H1 (cell line): ENCODE measurements around the gene PROP1. TPM values are rescaled to one million over a fixed set of nuclear protein-coding genes. Genes with fewer than 3 reads are reported as not detected.

Experiments used
- CBX8 ChIP-seq: fragments of 300-800, 300-1000 bp; sonication (generic); IDR thresholded peaks from 2 replicates; pipeline ENCODE4 v1.7.1; 2016; ENCODE audit warnings: low read depth, low read length, borderline replicate concordance
- MAX ChIP-seq: IDR thresholded peaks from 2 replicates; pipeline ENCODE4 v1.6.1; 2012; ENCODE audit warnings: inconsistent platforms
- USF2 ChIP-seq: IDR thresholded peaks from 2 replicates; pipeline ENCODE4 v1.6.1; 2011; ENCODE audit warnings: low read length, improper control_type of control experiment
- polyA plus RNA-seq, 7 experiments: library from polyadenylated mRNA; depleted of rRNA in 3 of 7; stranded (reverse) in 5 of 7; unstranded in 2 of 7; fragments of >200 nt in 5 of 7; fragments of 200-250 nt in 2 of 7; gene quantifications; 1 replicate in 5 of 7; 2 replicates in 1 of 7; 4 replicates in 1 of 7; pipeline versions ENCODE4 v1.2.1 to v1.2.3, GENCODE V29; 2011 to 2013; ENCODE audit warnings: missing spikeins in 2 of 7, mixed read lengths in 2 of 7
- total RNA-seq: library from RNA; stranded (reverse); fragmentation: NEBNext Ultra II Directional; extraction: Animal tissue kit (Norgen Biotek cat#: 25700); gene quantifications from 2 replicates; pipeline ENCODE4 v1.2.1, GENCODE V29; 2021

The PROP1 gene
- total and polyA plus RNA-seq, 2 of the 8 experiments (the other 6 are each of a cell fraction or from before 2014, with no cell fraction given): not detected

- TF ChIP-seq USF2 (no peak), CBX8 (no peak), MAX (no peak)
Measured at GRCh38 chr5:177985430-177986040, 10.5 kb downstream of the PROP1 start (continued).
